Daoy (cell line): Measurements from ENCODE around the gene ARMS2. TPM values are rescaled to one million over a fixed set of nuclear protein-coding genes. Genes with fewer than 3 reads are reported as not detected.

ENCODE experiments used
- DNase-seq: peaks from one replicate; pipeline ENCODE4 v3.0.0-alpha.2; 2015; ENCODE audit warnings: low read depth
- total RNA-seq: library from RNA; depleted of rRNA; stranded (reverse); fragments of >200 nt; shearing (Covaris generic); gene quantifications from 2 replicates; pipeline ENCODE4 v1.2.3, GENCODE V29; 2014; rRNA removed

Gene ARMS2
- total RNA-seq, 1 experiment from 2014 or later = not detected

DNA sequence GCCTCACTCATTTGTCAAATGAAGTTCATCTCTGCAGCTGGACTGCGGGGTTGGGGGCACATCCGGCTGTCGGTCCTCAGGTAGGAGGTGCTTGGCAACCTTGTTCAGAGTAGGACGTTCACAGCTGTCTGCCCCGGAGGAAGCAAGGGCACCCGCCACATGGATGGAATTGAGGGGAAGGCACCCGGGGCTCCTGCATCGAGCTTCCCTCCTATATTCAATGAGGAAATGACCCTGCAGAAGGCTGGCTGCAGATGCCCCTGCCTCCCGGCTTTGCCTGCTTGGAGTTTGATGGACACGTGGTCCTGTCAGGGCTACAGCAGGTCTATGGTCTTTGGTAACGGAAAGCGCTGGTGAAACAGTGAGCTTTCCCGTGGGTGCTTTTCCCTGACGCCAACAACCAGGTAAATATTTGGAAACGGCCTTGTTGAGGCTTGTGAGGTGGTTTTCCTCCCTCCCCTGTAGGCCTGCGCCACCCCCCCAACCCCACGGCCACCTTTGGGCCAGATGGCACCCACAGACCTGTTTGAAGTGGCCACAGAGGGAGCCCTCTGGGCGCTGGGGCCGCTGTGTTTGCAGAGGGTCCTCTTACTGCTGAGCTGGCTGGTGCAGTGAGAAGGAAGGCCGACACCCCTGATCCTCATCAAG, 39.8 kb downstream of the ARMS2 start:
- DNase-seq = no peak

DNA sequence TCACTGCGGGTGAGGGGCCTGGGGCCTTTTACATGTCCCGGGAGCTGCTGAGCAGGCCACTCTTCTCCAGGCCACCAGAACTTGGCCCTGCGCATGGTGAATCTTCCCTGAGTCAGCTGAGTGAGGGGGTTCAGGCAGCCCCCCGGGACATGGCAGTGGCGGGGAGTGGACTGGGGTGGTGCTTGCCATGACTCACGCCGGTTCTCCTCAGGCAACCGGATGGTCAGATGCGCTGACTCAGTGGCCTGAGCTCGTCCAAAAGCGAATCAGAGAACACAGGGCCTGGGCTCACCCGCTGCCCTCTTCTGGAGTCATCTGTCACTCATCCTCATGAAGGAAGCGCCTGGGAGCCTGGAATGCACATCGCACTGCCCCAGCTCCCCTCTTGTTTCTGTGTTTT, 40.4 kb downstream of the ARMS2 start:
- peak; percentile 77 for DNase-seq

DNA sequence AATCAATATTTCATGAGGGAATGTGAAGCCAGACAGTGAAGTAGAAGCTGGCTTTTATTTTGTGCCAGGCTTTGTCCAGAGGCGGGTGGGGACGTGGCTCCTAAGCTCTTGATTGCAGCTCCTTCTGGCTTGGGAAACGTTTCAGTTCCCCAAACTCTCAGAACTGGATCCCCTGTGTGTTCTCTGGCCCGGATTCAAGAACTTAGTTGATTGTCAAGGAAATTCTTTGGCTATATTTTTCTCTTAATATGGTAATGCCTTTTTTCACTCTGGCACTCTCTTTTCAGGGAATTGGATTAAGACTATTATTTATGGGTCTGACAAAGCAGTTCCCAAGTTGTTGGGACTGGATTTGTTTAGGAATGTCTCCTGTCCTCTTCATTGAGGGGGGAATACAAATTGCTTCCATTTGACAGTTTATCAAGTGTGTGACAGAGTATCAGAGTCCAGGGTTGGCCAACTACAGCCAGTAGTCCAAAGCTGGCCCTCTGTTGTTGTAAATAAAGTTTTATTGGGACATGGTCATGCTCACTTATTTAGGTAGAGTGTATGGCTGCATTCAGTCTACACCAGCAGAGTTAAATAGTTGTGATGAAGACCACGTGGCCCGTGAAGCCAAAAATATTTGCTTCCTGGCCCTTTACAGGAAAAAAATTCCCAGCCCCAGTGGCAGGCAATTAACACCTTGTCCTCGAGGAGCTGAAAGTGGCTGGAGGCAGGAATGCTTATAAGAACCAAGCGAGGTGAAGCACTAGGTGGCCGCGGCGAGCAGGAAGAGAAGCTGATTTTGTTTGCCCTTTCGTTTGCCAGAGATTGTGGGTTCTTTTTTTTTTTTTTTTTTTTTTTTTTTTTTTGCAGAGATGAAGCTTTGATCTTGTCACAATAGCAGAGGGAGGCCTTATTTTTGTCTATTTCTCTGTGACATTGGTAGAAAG, 41.2 kb downstream of the ARMS2 start:
- DNase-seq = no peak

DNA sequence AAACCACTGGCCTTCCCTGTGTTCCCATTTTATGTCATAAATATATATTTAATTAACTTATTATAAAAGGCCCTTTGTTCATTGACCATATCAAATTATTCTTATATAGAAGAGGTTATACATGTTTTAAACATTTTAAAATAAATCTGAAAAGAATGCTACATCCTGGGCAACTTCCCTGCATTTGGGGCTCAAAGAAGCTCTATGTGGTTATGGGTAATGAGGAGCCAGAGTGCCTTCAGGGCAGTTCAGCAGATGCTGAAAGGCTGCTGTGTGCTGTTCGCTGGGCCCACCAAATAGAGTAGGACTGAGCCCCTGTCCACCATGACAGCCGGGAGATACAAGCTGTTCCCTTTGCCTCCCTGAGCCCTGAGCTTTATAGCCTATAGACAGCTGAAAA, 42.8 kb downstream of the ARMS2 start:
- DNase-seq = no peak

DNA sequence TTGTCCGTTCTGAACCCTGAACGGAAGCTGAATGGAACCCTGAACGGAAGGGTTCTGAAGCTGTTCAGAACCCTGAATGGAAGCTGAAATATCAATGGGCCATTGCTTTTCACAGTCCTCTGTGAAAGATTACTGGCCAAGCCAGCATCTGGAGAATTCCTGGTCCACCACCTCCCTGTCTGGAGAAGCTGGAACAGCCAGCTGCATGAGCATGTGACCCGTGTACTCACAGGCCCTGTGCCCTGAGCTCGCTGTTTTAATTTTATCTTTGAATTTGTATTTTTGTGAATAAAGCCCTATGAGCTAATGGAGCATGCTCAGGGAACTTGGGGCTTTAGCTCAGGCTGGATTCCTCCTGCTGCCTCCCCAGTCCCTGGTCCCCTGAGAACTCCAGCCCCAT, 44.1 kb downstream of the ARMS2 start:
- no peak for DNase-seq

DNA sequence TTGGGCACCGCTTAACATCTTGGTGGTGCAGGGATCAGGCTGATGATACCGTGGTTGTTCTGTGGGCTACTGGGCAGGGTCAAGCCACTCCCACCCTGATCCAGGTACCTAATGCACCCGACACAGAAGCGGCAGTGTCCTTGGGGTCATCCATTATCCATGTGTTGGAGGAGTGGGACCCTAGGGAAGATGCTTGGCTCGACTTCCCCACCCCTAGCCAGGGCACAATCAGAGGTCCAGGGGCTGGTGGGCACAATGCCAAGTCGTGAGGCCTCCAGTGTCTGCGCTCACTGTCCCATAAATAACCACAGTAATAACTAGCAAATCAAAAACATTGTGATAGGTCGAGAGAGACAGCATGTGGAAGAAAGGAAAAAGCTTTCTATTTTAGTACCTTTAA, 44.6 kb downstream of the ARMS2 start:
- no peak for DNase-seq

DNA sequence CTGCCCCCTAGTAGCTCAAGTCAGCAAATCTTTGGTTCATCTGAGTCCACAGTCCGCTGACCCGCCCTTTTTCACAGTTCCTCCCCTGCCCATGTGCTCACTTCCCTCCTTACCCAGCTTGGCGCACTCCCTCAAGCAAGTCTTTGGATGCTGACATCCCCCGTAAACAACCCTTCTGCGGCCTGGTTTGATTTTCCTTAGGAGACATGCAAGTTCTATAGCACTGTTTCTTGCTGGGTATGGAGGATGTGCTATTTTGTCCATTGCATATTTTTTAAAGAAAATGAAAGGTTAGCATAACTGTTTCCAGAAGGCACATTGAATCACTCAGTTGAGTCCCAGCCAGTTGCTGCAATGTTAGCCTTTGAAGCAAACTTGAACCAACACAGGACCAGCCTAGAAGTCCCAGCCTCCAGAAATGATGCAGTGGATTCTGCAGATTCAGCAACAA, 45.1 kb downstream of the ARMS2 start:
- no peak for DNase-seq

DNA sequence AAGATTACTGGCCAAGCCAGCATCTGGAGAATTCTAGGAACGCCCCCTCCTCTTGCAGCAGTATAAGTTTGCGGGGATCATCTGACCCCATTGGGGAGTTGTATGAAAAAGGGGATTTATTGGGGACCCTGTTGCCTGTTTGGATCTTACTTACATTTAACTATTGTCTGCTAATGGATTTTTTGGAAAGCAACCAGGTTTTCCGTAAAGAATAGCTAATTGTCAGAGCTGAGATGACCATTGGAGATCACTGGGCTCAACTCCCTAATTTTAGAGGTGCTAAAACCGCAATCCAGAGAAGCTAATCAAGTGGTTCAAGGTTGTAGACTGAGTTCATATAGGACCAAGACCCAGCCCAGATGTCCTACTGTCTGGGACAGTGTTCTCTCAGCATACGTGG, 45.7 kb downstream of the ARMS2 start:
- DNase-seq = no peak

DNA sequence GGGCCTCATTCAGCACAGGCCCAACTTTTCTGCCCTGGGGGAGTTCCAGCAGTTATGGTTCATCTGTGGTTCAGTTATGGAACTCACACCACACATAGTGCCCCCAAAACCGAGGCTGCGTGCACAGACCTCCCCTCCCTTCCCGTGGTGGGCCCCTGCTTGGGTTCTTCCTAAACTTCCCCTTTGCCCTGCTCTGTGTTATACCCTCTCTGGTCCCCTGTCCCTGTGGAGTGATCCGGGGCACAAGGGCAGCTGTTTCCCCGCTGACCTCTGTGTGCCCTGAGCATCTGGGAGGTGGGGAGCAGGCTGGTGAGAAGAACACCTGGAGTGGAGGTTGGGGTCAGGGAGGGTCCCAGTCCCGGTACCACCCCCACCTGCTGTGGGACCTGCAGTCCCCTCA, 46.3 kb downstream of the ARMS2 start:
- DNase-seq = no peak

DNA sequence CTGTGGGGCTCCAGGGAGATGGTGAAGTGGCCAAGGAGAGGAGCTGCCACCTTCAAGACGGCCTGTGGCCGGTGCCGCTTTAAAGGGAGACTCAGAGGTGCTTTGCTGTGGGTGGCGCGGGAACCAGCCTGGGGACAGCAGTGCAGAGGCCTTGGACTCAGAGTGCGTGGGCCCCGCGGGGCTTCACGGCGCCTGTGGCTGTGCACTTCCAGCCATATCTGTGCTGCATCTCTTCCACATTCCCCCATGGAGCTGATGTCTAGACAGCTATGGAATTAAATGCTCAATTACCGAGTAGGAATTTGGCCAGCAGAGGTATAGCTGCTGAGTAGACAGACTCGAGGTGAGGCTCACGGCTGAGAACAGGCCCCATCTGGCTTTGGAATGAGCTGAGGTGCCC, 48.6 kb downstream of the ARMS2 start:
- DNase-seq = peak; percentile 38

DNA sequence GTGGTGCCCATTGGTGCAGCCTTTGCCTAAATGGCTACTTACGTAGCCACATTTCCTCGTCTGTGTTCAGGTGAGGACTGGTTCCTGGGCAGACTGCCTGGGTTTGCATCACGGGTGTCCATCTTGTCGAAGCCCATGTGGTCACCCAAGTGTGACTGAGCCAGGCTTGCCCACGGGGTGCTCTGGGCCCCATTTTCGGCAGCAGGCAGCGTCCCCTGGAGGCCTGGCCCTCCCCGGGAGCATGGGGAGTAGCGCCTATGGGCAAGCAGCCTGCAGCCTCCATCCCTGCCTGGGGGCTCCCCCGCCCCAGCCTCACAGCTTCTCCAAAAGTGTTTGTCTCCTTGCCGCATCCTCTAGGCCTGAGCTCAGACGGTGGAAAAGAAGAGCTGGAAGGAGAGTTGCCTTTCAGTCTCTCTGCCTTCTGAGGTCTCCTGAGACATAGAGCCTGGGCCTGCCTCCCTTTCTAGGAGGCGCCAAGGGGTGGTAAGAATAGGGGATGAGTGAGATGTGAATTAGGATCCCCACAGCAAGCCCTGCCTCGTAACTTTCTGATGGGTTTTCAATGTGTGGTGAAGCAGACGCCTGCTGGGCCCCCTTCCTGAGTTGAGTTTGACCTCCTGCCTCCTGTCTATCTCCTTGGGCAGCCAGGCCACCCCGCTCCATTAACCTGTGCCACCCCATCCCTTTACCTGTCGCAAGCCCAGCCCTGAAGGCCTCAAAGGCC, 49.6 kb downstream of the ARMS2 start:
- DNase-seq = no peak

DNA sequence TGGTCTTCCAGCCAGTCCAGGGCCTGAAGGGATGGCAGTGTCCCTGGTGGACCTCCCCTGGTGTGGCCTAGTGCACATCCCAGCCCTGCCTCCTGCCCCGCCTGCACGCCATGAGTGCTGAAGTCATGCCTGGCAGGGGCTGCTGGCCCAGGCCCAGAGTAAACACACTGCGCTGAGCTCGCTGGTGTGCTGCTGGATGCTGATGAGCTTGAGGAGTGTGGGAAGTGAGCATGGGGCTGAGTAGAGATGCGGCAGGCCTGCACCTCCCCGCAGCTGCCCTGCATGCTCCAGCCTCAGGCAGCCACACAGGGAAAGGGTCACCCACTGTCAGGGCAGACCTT, 50.1 kb downstream of the ARMS2 start:
- peak; percentile 94 for DNase-seq

DNA sequence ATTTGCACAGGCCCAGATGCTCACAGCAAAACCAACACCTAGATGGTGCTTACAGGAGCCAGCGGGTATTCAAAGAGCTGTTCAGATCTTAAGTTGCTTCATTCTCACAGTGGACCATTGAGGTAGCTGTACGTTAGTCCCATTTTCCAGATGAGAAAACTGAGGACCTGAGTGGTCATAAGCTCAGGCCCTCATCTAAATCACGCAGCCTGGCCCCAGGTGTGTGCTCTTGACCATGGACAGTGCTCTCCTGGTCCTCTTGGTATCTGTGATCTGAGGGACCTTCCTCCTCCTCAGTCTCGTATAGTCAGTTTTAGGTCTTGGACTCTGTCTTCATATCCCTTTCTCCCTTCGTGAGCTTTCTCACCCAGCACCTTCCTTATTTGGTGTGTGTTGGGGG, 50.6 kb downstream of the ARMS2 start:
- no peak for DNase-seq

DNA sequence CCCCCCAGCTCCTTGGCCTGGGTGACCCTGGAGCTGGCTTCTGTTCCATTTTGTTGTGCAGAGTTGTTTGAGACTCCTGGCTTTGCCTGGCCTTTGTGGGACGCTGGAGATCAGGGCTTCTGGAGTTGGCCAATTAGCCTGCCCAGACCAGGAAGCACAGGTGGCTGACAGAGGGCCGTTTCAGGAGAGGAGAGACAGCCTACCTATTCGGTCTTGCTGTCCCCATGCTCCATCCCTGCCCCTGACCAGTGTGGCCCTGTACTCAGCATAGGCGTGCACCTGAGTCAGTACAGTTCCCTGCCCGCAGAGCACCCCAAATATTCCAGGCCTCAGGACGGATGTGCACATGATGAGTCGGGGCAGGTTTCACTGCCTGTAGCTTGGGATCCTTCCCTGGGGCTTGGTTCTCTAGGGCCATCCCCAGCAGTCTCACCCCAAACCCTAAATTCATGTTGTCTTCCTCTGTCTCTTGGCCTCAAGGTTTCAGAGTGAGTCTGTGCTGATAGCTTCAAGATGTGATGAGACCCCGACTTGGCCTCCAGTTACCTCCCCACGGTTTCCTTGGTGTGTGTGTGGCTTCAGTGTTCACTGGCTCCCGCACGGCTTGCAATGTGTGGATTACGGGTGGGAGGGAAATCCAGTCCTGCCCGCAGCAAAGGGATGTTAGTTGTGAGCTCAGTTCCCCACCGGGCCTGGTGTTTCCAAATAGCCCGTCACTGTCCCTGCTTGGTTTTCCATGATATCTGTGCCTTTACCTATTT, 51.6 kb downstream of the ARMS2 start:
- DNase-seq = no peak

Other genes starting within 250 kb of the ARMS2 start
- not detected in 2 replicates for gene BTBD16, start 183.4 kb upstream of the ARMS2 start, total RNA-seq
- 10.7 and 14.1 TPM in 2 replicates for gene PLEKHA1, start 79.9 kb upstream of the ARMS2 start, total RNA-seq
- 43.1 and 50.4 TPM in 2 replicates for gene HTRA1, start 6.9 kb downstream of the ARMS2 start, total RNA-seq
- 0.23 and 0.30 TPM in 2 replicates for gene DMBT1, start 106.1 kb downstream of the ARMS2 start, total RNA-seq
- gene C10orf120, start 245.2 kb downstream of the ARMS2 start, total RNA-seq = not detected in 2 replicates